K562 (cell line): Measurements from ENCODE around the gene TLE7. TPM values are rescaled to one million over a fixed set of nuclear protein-coding genes. Genes with fewer than 3 reads are reported as not detected.

Experiments used
- ATAC-seq: fragments of 200-7000 bp; cut with Tn5 transposase; 3 replicates; pipeline ENCODE4 v1.9.1; 2020; ENCODE audit warnings: moderate library complexity
- BruUV-seq: library from RNA; stranded (reverse); fragments of 400-500 nt; replicated peaks from 2 replicates; lab custom pipeline; 2021; lab: Mats Ljungman, UMichigan
- CTCF ChIA-PET: fragments of 300-600 bp; formaldehyde crosslinking; extraction: SDS; loops from one replicate; lab custom pipeline; 2021; ENCODE audit warnings: low intra/inter-chr PET ratio; lab: Yijun Ruan, JAX
- POLR2A ChIA-PET: fragments of 300-600, 350-650 bp; sonication (Branson Sonifier 250); formaldehyde crosslinking; extraction: SDS; loops from one replicate; lab custom pipeline; 2021; ENCODE audit warnings: antibody characterized with exemption, inconsistent platforms; lab: Yijun Ruan, JAX
- DNase-seq, 4 experiments: peaks; one replicate each; pipeline versions ENCODE4 v3.0.0 to v3.0.0-alpha.2; 2011 to 2018; ENCODE audit warnings: low spot score in 3 of 4, mixed read lengths in 3 of 4; ENCODE audit errors: extremely low read depth in 1 of 4
- FAIRE-seq: peaks from 2 replicates; lab custom pipeline; 2011; peaks lifted over from hg19 to GRCh38; lab: Jason Lieb, UNC
- H2AFZ ChIP-seq: 2 replicates; pipeline ENCODE4 v1.6.0; 2011; ENCODE audit warnings: low read depth, low read length, control low read depth, inconsistent platforms
- H3K27ac ChIP-seq: fragments of 200-600 bp; 3 replicates; pipeline ENCODE4 v1.8.0; 2011; ENCODE audit warnings: low read depth, mild to moderate bottlenecking, control low read depth, inconsistent platforms, low read length, moderate library complexity, mixed read lengths; ENCODE audit errors: extremely low read depth
- H3K27me3 ChIP-seq, 2 experiments: fragments of 300-600 bp in 1 of 2; 2 replicates in 1 of 2; 3 replicates in 1 of 2; pipeline versions ENCODE4 v1.6.0 to v1.8.0; 2011; ENCODE audit warnings: inconsistent platforms in 2 of 2, low read length in 2 of 2, mild to moderate bottlenecking in 1 of 2, mixed read lengths in 1 of 2, moderate library complexity in 1 of 2; ENCODE audit not compliant: control insufficient read depth in 2 of 2, insufficient read depth in 2 of 2
- H3K36me3 ChIP-seq: fragments of 300-600 bp; 3 replicates; pipeline ENCODE4 v1.8.0; 2011; ENCODE audit warnings: mild to moderate bottlenecking, low read length, inconsistent platforms; ENCODE audit not compliant: control insufficient read depth, insufficient read depth
- H3K4me1 ChIP-seq, 2 experiments: fragments of 200-600 bp in 1 of 2; replicated peaks in 1 of 2; 2 replicates in 1 of 2; 3 replicates in 1 of 2; pipeline versions ENCODE4 v1.5.1 to v1.8.0; 2011; ENCODE audit warnings: inconsistent platforms in 2 of 2, low read length in 2 of 2, mild to moderate bottlenecking in 1 of 2, mixed read lengths in 1 of 2, moderate library complexity in 1 of 2; ENCODE audit not compliant: control insufficient read depth in 2 of 2, insufficient read depth in 2 of 2
- H3K4me2 ChIP-seq: 2 replicates; pipeline ENCODE4 v1.6.1; 2011; ENCODE audit warnings: low read length, control low read depth, inconsistent platforms, mixed read lengths; ENCODE audit not compliant: insufficient read depth
- H3K4me3 ChIP-seq: fragments of 200-600 bp; sonication (generic), shearing (Covaris generic); 2 replicates; pipeline ENCODE4 v1.5.1; 2016; ENCODE audit warnings: control low read depth, inconsistent platforms
- H3K79me2 ChIP-seq: fragments of 200-600 bp; 3 replicates; pipeline ENCODE4 v1.8.0; 2011; ENCODE audit warnings: low read length, inconsistent platforms; ENCODE audit not compliant: control insufficient read depth, insufficient read depth
- H3K9ac ChIP-seq, 2 experiments: 2 replicates each; pipeline versions ENCODE4 v1.6.0 to v1.6.1; 2011; ENCODE audit warnings: low read depth in 2 of 2, low read length in 2 of 2, control low read depth in 1 of 2, inconsistent platforms in 1 of 2, mild to moderate bottlenecking in 1 of 2, mixed read lengths in 1 of 2; ENCODE audit not compliant: insufficient read depth in 1 of 2
- H3K9me1 ChIP-seq: one replicate; pipeline ENCODE4 v1.6.0; 2011; ENCODE audit warnings: inconsistent platforms, mild to moderate bottlenecking, low read length, moderate library complexity; ENCODE audit not compliant: control insufficient read depth, insufficient read depth
- H3K9me3 ChIP-seq: replicated peaks from 2 replicates; pipeline ENCODE4 v1.5.1; 2011; ENCODE audit warnings: low read depth, low read length, inconsistent platforms; ENCODE audit not compliant: control insufficient read depth, insufficient read depth
- H4K20me1 ChIP-seq: replicated peaks from 2 replicates; pipeline ENCODE4 v1.6.1; 2011; ENCODE audit warnings: low read length, inconsistent platforms, mixed read lengths; ENCODE audit not compliant: control insufficient read depth, insufficient read depth
- ATF4 ChIP-seq: fragments of 450-650 bp; formaldehyde crosslinking; IDR thresholded peaks from 2 replicates; pipeline ENCODE4 v1.4.0; 2022; ENCODE audit warnings: mild to moderate bottlenecking, moderate library complexity
- BACH1 ChIP-seq: fragments of 200-800 bp; sonication (Bioruptor generic); IDR thresholded peaks from 2 replicates; pipeline ENCODE4 v1.6.1; 2016; ENCODE audit warnings: missing genetic modification characterization, missing compliant biosample characterization
- BRCA1 ChIP-seq, 2 experiments: fragments of 450-650 bp in 1 of 2; sonication (generic) in 1 of 2; formaldehyde crosslinking in 1 of 2; IDR thresholded peaks; 2 replicates each; pipeline versions ENCODE4 v1.5.0 to v1.6.1; 2017 to 2020; ENCODE audit warnings: mild to moderate bottlenecking in 1 of 2, missing genetic modification reagents in 1 of 2
- ETV6 ChIP-seq, 3 experiments: fragments of 150-350 bp in 1 of 3; sonication (generic) in 1 of 3; formaldehyde crosslinking in 1 of 3; IDR thresholded peaks; 2 replicates each; pipeline versions ENCODE4 v1.6.1 to v1.8.0; 2014 to 2022; ENCODE audit warnings: borderline replicate concordance in 2 of 3, low read depth in 2 of 3, antibody characterized with exemption in 1 of 3, low read length in 1 of 3, mild to moderate bottlenecking in 1 of 3, missing genetic modification reagents in 1 of 3
- MYBL2 ChIP-seq, 2 experiments: fragments of 450-650 bp in 1 of 2; sonication (generic) in 1 of 2; formaldehyde crosslinking in 1 of 2; IDR thresholded peaks; 2 replicates each; pipeline versions ENCODE4 v1.6.1 to v1.8.1; 2017 to 2022; ENCODE audit warnings: borderline replicate concordance in 1 of 2, inconsistent platforms in 1 of 2, low read depth in 1 of 2, mild to moderate bottlenecking in 1 of 2, missing genetic modification reagents in 1 of 2, moderate library complexity in 1 of 2
- NFATC3 ChIP-seq: fragments of 450-650 bp; IDR thresholded peaks from 2 replicates; pipeline ENCODE4 v1.6.1; 2017; ENCODE audit warnings: mild to moderate bottlenecking
- SIX5 ChIP-seq, 2 experiments: IDR thresholded peaks; 2 replicates each; pipeline ENCODE4 v1.6.1; 2011; ENCODE audit warnings: low read length in 2 of 2, borderline replicate concordance in 1 of 2, low read depth in 1 of 2, mild to moderate bottlenecking in 1 of 2, moderate library complexity in 1 of 2; ENCODE audit not compliant: insufficient read depth in 1 of 2
- ZNF395 ChIP-seq: fragments of 200-800 bp; sonication (Bioruptor generic); IDR thresholded peaks from 2 replicates; pipeline ENCODE4 v1.6.1; 2017; ENCODE audit warnings: missing genetic modification characterization, missing compliant biosample characterization
- WGBS: fragments of 100-300 bp; shearing (Covaris generic); methylation state at CpG from one replicate; pipeline ENCODE4 v1.1.6; 2016; ENCODE audit warnings: low coverage, mixed read lengths; ENCODE audit not compliant: insufficient coverage; ENCODE audit errors: missing lambda C conversion rate; 5-methylcytosine and 5-hydroxymethylcytosine counted together
- in situ Hi-C: fragments of 300-500 bp; cut with MboI; formaldehyde crosslinking; loops from 4 replicates; pipeline ENCODE4 v1.15.0; 2018; ENCODE audit warnings: inconsistent platforms, mixed read lengths
- intact Hi-C: fragments of 100-400 bp; cut with micrococcal nuclease; formaldehyde crosslinking; loops from 2 replicates; pipeline ENCODE4 v1.14.2; 2022
- polyA plus RNA-seq, 8 experiments: library from polyadenylated mRNA; depleted of rRNA in 4 of 8; stranded (reverse) in 5 of 8; unstranded in 3 of 8; fragments of >200 nt; fragmentation: Nextera tagmentation in 2 of 8; fragmentation: Illumina TruSeq in 1 of 8; extraction: Ambion mirVana in 2 of 8; extraction: Trizol in 1 of 8; gene quantifications; 2 replicates each; pipeline versions ENCODE4 v1.2.1 to v1.2.3, GENCODE V29; 2011 to 2014; ENCODE audit warnings: inconsistent platforms in 1 of 8, missing spikeins in 1 of 8
- total RNA-seq, 7 experiments: library from RNA; depleted of rRNA in 6 of 7; stranded (reverse); fragments of >200 nt in 6 of 7; fragmentation: Illumina TruSeq in 2 of 7; extraction: Trizol in 2 of 7; gene quantifications; 2 replicates each; pipeline versions ENCODE4 v1.2.1 to v1.2.3, GENCODE V29; 2011 to 2021; ENCODE audit warnings: low replicate concordance in 1 of 7
- TF ChIP-seq, protein P1 (sequence below): sonication (generic); formaldehyde crosslinking; IDR thresholded peaks from 2 replicates; pipeline ENCODE4 v1.8.1; 2022; ENCODE audit warnings: missing genetic modification reagents
- TF ChIP-seq, protein P2 (sequence below), 2 experiments: fragments of 450-650 bp; IDR thresholded peaks; 2 replicates each; pipeline ENCODE4 v1.6.1; 2016

TLE7 gene
- total and polyA plus RNA-seq, 9 of the 15 experiments (the other 6 are each of a cell fraction or from before 2014, with no cell fraction given): not detected

GRCh38 chr16:71484006-71484893 is 42.4 kb upstream of the TLE7 start (continued):
- 0 out of 2 replicates have a peak, but pooled peaks have one; percentile 35 for TF ChIP-seq ZNF395 (CRISPR knock-in tag)
- no peak; the same call in 1 of the 2 replicates for TF ChIP-seq BACH1
- no peak for TF ChIP-seq NFATC3
- no peak for TF ChIP-seq ATF4

DNA sequence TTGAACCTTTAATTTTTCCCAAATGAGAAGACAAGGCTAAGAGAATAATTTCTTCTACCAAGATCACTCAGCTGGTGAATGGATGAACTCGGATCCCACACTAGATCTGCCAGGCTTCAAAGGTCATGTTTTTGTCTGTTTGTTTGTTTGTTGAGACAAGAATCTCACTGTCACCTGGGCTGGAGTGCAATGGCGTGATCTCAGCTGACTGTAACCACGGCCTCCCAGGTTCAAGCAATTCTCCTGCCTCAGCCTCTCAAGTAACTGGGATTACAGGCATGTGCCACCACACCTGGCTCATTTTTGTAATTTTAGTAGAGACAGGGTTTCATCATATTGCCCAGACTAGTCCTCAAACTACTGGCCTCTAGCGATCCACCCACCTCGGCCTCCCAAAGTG is 40.7 kb upstream of the TLE7 start:
- CTCF ChIA-PET: no interaction called here

More for the DNA sequence above, 40.7 kb upstream of the TLE7 start:
- H3K4me1 ChIP-seq: peaks cover 2 to 4% of the 10 kb centered on the region in 2 experiments; a peak in 3 of 5 replicates
- DNase-seq: no peak
- H3K36me3 ChIP-seq: no peaks in the 10 kb centered on the region
- no peak overlapping the region for H3K4me2 ChIP-seq
- H3K27me3 ChIP-seq: no peaks in the 10 kb centered on the region
- no peak for TF ChIP-seq BRCA1 (IDR thresholded peaks at IDR 0.05)
- TF ChIP-seq BRCA1 (CRISPR knock-in tag; IDR thresholded peaks at IDR 0.05): no peak
- TF ChIP-seq, protein P1, sequence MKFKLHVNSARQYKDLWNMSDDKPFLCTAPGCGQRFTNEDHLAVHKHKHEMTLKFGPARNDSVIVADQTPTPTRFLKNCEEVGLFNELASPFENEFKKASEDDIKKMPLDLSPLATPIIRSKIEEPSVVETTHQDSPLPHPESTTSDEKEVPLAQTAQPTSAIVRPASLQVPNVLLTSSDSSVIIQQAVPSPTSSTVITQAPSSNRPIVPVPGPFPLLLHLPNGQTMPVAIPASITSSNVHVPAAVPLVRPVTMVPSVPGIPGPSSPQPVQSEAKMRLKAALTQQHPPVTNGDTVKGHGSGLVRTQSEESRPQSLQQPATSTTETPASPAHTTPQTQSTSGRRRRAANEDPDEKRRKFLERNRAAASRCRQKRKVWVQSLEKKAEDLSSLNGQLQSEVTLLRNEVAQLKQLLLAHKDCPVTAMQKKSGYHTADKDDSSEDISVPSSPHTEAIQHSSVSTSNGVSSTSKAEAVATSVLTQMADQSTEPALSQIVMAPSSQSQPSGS: no peak
- TF ChIP-seq ETV6 (IDR thresholded peaks at IDR 0.05; ENCODE audit: borderline replicate concordance in 1 of 2, low read depth in 2 of 2, low read length in 1 of 2): no peak
- no peak for TF ChIP-seq ETV6 (CRISPR knock-in tag; IDR thresholded peaks at IDR 0.05; ENCODE audit: borderline replicate concordance)
- TF ChIP-seq, protein P2, sequence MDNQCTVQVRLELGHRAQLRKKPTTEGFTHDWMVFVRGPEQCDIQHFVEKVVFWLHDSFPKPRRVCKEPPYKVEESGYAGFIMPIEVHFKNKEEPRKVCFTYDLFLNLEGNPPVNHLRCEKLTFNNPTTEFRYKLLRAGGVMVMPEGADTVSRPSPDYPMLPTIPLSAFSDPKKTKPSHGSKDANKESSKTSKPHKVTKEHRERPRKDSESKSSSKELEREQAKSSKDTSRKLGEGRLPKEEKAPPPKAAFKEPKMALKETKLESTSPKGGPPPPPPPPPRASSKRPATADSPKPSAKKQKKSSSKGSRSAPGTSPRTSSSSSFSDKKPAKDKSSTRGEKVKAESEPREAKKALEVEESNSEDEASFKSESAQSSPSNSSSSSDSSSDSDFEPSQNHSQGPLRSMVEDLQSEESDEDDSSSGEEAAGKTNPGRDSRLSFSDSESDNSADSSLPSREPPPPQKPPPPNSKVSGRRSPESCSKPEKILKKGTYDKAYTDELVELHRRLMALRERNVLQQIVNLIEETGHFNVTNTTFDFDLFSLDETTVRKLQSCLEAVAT (IDR thresholded peaks at IDR 0.05): no peak
- TF ChIP-seq SIX5 (IDR thresholded peaks at IDR 0.05; ENCODE audit: borderline replicate concordance in 1 of 2, insufficient read depth in 1 of 2, low read depth in 1 of 2, low read length in 2 of 2): no peak
- TF ChIP-seq MYBL2 (IDR thresholded peaks at IDR 0.05; ENCODE audit: low read depth): no peak
- TF ChIP-seq MYBL2 (CRISPR knock-in tag; IDR thresholded peaks at IDR 0.05; ENCODE audit: borderline replicate concordance): no peak
- TF ChIP-seq, all 486 proteins: peak for 0
- H2AFZ ChIP-seq: no peak overlapping the region
- no peaks in the 10 kb centered on the region for H3K79me2 ChIP-seq
- H3K27ac ChIP-seq: no peak overlapping the region
- H3K9me3 ChIP-seq: no peaks in the 10 kb centered on the region
- H4K20me1 ChIP-seq: no peaks in the 10 kb centered on the region
- POLR2A ChIA-PET: interaction anchor here (0.8 to 1.6 kb wide), 2 partner anchors 53 to 55 kb away, joined by 3 to 5 read pairs; no protein-coding TSS in a partner anchor
- FAIRE-seq (no peak), ATAC-seq (no peak)
- in situ Hi-C loops: no loop called here
- intact Hi-C loops: no loop called here
- 43% methylated on average over 5 of the region's 5 CpGs for WGBS
- no peak overlapping the region for H3K4me3 ChIP-seq
- no peaks in the 10 kb centered on the region for H3K9me1 ChIP-seq
- BruUV-seq: no TSS peak
- no peak overlapping the region for H3K9ac ChIP-seq
